K562 (cell line): ENCODE data around the gene CDADC1. TPM values are rescaled to one million over a fixed set of nuclear protein-coding genes. Genes with fewer than 3 reads are reported as not detected.

Experiments
- BHLHE40 ChIP-seq: IDR thresholded peaks from 2 replicates; pipeline ENCODE4 v1.6.1; 2011; ENCODE audit warnings: low read length, improper control_type of control experiment
- HIVEP1 ChIP-seq: fragments of 250-450 bp; sonication (Bioruptor Pico); IDR thresholded peaks from 2 replicates; pipeline ENCODE4 v1.4.0; 2020; ENCODE audit warnings: mild to moderate bottlenecking
- SAP30 ChIP-seq: fragments of 200-600 bp; sonication (generic); IDR thresholded peaks from 2 replicates; pipeline ENCODE4 v1.6.1; 2012; ENCODE audit warnings: borderline replicate concordance, low read depth, mild to moderate bottlenecking, moderate library complexity, low read length, control low read depth, inconsistent platforms; ENCODE audit not compliant: insufficient read depth, poor library complexity, severe bottlenecking
- TGIF2 ChIP-seq: sonication (generic); formaldehyde crosslinking; IDR thresholded peaks from 2 replicates; pipeline ENCODE4 v1.8.1; 2022; ENCODE audit warnings: mild to moderate bottlenecking, missing genetic modification reagents, moderate library complexity
- TOE1 ChIP-seq, 2 experiments: fragments of 450-650 bp in 1 of 2; sonication (generic) in 1 of 2; formaldehyde crosslinking in 1 of 2; IDR thresholded peaks; 2 replicates each; pipeline versions ENCODE4 v1.7.1 to v1.8.0; 2016 to 2022; ENCODE audit warnings: borderline replicate concordance in 2 of 2, mild to moderate bottlenecking in 2 of 2, antibody characterized with exemption in 1 of 2, inconsistent platforms in 1 of 2, low read depth in 1 of 2, missing genetic modification reagents in 1 of 2, moderate library complexity in 1 of 2
- TRIM28 ChIP-seq: fragments of 450-650 bp; IDR thresholded peaks from 2 replicates; pipeline ENCODE4 v1.6.1; 2017
- ZNF354B ChIP-seq: fragments of 250-450 bp; sonication (Bioruptor Pico); IDR thresholded peaks from 2 replicates; pipeline ENCODE4 v1.4.0; 2020
- polyA plus RNA-seq, 8 experiments: library from polyadenylated mRNA; depleted of rRNA in 4 of 8; stranded (reverse) in 5 of 8; unstranded in 3 of 8; fragments of >200 nt; fragmentation: Nextera tagmentation in 2 of 8; fragmentation: Illumina TruSeq in 1 of 8; extraction: Ambion mirVana in 2 of 8; extraction: Trizol in 1 of 8; gene quantifications; 2 replicates each; pipeline versions ENCODE4 v1.2.1 to v1.2.3, GENCODE V29; 2011 to 2014; ENCODE audit warnings: inconsistent platforms in 1 of 8, missing spikeins in 1 of 8
- total RNA-seq, 7 experiments: library from RNA; depleted of rRNA in 6 of 7; stranded (reverse); fragments of >200 nt in 6 of 7; fragmentation: Illumina TruSeq in 2 of 7; extraction: Trizol in 2 of 7; gene quantifications; 2 replicates each; pipeline versions ENCODE4 v1.2.1 to v1.2.3, GENCODE V29; 2011 to 2021; ENCODE audit warnings: low replicate concordance in 1 of 7
- TF ChIP-seq, protein P1 (sequence below): fragments of 450-650 bp; IDR thresholded peaks from 2 replicates; pipeline ENCODE4 v1.6.1; 2016; ENCODE audit warnings: mild to moderate bottlenecking, moderate library complexity

The CDADC1 gene
- total and polyA plus RNA-seq, 9 of the 15 experiments (the other 6 are each of a cell fraction or from before 2014, with no cell fraction given), result 4.1 to 11.8 (median 6.3) TPM

DNA sequence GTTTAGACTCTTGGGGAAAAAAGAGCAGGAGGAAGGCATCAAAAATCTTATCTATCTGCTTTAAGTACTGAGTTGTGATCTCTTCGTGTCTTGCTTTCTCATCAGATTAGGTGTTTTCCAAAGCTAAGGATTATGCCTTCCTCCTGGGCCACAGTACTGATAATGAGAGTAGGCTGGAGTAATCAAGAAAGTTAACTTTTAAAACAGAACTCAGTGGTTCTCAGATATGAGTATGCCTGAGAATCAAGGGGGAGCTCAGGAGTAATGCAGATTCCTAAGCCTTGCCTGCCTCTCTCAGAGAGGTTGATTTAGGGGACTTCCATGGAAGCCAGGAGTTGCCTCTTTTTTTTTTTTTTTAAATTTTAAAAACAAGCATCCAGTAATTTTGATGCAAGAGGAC, 23.5 kb downstream of the CDADC1 start (continued):
- TF ChIP-seq, protein P1, sequence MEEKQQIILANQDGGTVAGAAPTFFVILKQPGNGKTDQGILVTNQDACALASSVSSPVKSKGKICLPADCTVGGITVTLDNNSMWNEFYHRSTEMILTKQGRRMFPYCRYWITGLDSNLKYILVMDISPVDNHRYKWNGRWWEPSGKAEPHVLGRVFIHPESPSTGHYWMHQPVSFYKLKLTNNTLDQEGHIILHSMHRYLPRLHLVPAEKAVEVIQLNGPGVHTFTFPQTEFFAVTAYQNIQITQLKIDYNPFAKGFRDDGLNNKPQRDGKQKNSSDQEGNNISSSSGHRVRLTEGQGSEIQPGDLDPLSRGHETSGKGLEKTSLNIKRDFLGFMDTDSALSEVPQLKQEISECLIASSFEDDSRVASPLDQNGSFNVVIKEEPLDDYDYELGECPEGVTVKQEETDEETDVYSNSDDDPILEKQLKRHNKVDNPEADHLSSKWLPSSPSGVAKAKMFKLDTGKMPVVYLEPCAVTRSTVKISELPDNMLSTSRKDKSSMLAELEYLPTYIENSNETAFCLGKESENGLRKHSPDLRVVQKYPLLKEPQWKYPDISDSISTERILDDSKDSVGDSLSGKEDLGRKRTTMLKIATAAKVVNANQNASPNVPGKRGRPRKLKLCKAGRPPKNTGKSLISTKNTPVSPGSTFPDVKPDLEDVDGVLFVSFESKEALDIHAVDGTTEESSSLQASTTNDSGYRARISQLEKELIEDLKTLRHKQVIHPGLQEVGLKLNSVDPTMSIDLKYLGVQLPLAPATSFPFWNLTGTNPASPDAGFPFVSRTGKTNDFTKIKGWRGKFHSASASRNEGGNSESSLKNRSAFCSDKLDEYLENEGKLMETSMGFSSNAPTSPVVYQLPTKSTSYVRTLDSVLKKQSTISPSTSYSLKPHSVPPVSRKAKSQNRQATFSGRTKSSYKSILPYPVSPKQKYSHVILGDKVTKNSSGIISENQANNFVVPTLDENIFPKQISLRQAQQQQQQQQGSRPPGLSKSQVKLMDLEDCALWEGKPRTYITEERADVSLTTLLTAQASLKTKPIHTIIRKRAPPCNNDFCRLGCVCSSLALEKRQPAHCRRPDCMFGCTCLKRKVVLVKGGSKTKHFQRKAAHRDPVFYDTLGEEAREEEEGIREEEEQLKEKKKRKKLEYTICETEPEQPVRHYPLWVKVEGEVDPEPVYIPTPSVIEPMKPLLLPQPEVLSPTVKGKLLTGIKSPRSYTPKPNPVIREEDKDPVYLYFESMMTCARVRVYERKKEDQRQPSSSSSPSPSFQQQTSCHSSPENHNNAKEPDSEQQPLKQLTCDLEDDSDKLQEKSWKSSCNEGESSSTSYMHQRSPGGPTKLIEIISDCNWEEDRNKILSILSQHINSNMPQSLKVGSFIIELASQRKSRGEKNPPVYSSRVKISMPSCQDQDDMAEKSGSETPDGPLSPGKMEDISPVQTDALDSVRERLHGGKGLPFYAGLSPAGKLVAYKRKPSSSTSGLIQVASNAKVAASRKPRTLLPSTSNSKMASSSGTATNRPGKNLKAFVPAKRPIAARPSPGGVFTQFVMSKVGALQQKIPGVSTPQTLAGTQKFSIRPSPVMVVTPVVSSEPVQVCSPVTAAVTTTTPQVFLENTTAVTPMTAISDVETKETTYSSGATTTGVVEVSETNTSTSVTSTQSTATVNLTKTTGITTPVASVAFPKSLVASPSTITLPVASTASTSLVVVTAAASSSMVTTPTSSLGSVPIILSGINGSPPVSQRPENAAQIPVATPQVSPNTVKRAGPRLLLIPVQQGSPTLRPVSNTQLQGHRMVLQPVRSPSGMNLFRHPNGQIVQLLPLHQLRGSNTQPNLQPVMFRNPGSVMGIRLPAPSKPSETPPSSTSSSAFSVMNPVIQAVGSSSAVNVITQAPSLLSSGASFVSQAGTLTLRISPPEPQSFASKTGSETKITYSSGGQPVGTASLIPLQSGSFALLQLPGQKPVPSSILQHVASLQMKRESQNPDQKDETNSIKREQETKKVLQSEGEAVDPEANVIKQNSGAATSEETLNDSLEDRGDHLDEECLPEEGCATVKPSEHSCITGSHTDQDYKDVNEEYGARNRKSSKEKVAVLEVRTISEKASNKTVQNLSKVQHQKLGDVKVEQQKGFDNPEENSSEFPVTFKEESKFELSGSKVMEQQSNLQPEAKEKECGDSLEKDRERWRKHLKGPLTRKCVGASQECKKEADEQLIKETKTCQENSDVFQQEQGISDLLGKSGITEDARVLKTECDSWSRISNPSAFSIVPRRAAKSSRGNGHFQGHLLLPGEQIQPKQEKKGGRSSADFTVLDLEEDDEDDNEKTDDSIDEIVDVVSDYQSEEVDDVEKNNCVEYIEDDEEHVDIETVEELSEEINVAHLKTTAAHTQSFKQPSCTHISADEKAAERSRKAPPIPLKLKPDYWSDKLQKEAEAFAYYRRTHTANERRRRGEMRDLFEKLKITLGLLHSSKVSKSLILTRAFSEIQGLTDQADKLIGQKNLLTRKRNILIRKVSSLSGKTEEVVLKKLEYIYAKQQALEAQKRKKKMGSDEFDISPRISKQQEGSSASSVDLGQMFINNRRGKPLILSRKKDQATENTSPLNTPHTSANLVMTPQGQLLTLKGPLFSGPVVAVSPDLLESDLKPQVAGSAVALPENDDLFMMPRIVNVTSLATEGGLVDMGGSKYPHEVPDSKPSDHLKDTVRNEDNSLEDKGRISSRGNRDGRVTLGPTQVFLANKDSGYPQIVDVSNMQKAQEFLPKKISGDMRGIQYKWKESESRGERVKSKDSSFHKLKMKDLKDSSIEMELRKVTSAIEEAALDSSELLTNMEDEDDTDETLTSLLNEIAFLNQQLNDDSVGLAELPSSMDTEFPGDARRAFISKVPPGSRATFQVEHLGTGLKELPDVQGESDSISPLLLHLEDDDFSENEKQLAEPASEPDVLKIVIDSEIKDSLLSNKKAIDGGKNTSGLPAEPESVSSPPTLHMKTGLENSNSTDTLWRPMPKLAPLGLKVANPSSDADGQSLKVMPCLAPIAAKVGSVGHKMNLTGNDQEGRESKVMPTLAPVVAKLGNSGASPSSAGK, result no peak
- TF ChIP-seq HIVEP1 (CRISPR knock-in tag), result no peak
- TF ChIP-seq TOE1 (IDR thresholded peaks at IDR 0.05; ENCODE audit: borderline replicate concordance), result no peak
- no peak for TF ChIP-seq TOE1 (CRISPR knock-in tag; IDR thresholded peaks at IDR 0.05; ENCODE audit: borderline replicate concordance, low read depth)
- no peak for TF ChIP-seq SAP30
- TF ChIP-seq TRIM28, result no peak
- no peak for TF ChIP-seq TGIF2
- no peak for TF ChIP-seq BHLHE40
- no peak for TF ChIP-seq ZNF354B (CRISPR knock-in tag)
- TF ChIP-seq, all 486 proteins: peak for 0
